A549 treated with dexamethasone at 1 μM for 4 hours (cell line): ENCODE results near the gene GZMM. TPM values are rescaled to one million over a fixed set of nuclear protein-coding genes. Genes with fewer than 3 reads are reported as not detected.

Experiments used
- total RNA-seq: library from RNA; stranded (reverse); fragments of 200-300 nt; extraction: Qiagen RNA extraction; gene quantifications from 5 replicates; pipeline ENCODE4 v1.2.3, GENCODE V29; 2022

GZMM gene
- total RNA-seq = 0.19 to 0.32 TPM (median 0.23 TPM) in 4 of 5 replicates, not detected in the other

DNA sequence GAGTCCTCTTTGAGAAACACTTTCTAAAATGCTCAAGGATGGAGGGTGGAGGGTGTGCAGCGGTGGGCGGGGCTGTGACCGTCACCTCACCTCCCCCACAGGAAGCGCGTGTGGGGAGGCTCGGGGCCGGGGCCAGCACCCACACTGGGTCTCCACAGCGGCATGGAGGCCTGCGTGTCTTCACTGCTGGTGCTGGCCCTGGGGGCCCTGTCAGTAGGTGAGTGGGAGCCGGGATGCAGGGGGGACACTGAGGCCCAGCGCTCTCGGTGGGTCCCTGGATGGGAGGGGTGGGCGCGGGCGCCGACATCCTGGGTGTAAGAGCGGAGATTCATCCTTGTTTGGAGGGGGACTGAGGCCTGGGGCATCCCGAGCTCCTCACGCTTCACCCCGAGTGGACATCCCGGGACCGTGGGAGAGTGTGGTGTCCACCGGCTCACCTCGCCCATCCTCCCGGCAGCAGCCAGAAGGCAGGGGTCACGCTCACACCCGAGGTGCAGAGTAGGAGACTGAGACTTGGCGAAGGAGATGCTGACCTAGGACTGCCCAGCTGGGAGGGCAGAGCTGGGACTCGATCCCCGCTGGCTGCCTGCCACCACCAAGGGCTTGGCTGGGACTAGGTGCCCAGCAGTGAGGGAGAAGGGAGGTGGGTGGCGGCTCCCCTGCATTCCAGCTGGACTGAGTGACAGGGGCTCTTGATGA lies at the start of gene GZMM:
GZMM (plus strand) TSS at position 144 of the 699 bp plus-strand sequence; CDS start at position 163, 19 bp downstream.

DNA sequence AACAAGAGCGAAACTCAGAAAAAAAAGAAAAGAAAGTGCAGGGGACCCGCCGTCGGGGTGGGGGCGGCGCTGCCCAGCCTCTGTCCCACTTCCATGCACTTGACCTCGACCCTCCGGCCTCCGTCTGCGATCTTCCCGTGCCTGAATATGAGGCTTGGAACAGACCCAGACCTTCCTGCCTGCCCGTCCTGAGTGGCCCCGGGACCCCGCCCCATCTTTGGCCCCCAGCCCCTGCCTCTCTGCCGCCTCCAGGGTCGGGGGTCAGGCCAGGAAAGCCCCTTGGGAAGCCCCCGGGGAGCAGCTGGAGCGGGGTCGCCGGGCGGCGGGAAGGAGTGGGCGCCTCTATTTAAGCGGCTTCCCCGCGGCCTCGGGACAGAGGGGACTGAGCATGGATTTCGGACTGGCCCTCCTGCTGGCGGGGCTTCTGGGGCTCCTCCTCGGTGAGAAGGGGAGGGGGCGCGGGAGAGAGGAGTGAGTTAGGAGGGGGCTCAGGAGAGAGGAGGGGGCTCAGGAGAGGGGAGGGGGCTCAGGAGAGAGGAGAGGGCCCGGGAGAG lies 47.7 kb upstream of the GZMM start, which contains the start of gene MADCAM1:
MADCAM1 (plus strand) TSS at position 375 of the 554 bp plus-strand sequence; CDS start at position 389, 14 bp downstream.

DNA sequence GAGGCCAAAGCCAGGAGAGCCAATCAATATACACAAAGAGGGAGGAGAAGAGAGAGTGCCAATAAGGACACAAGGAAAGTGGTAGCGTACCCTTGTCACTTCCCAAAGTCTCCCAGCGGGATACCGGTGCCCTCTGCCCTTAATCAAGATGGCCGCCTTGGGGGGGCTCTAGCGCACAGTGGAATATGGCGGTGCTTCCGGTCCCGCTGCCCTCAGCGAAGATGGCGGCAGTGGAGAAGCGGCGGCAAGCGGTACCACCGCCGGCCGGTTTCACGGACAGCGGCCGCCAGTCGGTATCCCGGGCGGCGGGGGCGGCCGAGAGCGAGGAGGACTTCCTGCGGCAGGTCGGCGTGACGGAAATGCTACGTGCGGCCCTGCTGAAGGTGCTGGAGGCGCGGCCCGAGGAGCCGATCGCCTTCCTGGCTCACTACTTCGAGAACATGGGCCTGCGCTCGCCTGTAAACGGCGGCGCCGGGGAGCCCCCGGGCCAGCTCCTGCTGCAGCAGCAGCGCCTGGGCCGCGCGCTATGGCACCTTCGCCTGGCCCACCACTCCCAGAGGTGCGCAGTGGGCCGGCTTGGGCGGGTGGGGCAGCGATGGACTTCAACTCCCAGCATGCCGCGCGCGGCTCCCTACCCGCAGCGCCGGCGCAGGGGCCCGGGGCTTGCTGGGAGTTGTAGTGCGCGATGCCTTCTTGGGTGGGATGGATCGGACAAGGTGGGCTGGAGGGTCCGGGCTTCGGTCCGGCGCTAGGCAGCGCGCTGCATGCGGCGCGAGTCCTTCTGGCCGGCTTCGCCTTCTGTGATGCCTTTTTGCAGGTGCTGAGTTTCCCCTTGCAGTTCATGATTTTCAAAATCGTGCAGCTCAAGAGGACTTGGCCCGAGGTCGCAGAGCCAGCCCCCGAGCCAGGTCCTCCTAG lies 36.3 kb upstream of the GZMM start, which contains the start of gene TPGS1:
TPGS1 (plus strand) TSS at position 212 of the 918 bp plus-strand sequence; CDS start at position 222, 10 bp downstream.

DNA sequence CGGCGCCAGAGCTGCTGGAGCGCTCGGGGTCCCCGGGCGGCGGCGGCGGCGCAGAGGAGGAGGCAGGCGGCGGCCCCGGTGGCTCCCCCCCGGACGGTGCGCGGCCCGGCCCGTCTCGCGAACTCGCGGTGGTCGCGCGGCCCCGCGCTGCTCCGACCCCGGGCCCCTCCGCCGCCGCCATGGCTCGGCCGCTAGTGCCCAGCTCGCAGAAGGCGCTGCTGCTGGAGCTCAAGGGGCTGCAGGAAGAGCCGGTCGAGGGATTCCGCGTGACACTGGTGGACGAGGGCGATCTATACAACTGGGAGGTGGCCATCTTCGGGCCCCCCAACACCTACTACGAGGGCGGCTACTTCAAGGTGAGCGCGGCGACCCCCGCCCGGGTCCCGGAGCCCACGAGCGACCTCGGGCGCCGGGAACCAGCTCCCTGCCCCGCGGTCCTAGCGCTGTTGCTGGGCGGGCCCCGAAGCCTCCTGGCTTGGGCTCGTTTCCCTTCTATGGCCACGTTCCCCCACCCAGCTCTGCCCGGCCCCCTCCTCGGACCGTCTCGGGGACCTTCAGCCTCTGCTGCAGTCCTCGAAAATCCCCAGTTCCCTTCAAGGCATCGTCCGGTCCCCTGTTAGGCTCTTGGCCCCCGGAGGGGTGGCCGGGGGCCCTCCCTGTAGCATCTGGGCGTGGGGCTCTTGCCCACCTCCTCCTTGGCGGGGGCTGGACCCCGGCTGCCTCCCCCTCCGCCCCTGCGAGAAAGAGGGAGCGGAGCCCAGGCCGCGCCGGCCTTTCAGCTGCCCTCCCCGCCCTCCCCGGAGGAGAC lies 11.9 kb upstream of the GZMM start, which contains the start of gene CDC34:
CDC34 (plus strand) TSS at position 8 of the 808 bp plus-strand sequence; CDS start at position 180, 172 bp downstream.

DNA sequence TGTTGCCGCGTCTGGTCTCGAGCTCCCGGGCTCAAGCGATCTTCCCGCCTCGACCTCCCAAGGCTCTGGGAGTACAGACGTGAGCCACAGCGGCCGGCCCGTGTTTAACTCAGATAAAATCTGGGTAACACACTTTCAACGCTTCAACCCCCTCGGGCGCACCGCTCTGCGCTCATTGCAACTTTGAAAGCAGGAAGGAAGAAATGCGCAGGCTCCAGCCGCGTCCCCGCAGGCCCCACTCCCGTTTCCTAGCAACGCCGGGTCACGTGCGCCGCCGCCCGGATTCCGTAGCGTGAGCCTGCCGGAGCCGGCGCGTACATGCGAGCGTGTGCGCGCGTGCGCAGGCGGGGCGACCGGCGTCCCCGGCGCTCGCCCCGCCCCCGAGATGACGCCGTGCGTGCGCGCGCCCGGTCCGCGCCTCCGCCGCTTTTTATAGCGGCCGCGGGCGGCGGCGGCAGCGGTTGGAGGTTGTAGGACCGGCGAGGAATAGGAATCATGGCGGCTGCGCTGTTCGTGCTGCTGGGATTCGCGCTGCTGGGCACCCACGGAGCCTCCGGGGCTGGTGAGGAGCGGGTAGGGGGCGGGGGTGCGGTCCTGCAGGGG lies 28.4 kb downstream of the GZMM start, which contains the start of gene BSG:
BSG (plus strand) TSS at position 457 of the 603 bp plus-strand sequence; CDS start at position 496, 39 bp downstream.

DNA sequence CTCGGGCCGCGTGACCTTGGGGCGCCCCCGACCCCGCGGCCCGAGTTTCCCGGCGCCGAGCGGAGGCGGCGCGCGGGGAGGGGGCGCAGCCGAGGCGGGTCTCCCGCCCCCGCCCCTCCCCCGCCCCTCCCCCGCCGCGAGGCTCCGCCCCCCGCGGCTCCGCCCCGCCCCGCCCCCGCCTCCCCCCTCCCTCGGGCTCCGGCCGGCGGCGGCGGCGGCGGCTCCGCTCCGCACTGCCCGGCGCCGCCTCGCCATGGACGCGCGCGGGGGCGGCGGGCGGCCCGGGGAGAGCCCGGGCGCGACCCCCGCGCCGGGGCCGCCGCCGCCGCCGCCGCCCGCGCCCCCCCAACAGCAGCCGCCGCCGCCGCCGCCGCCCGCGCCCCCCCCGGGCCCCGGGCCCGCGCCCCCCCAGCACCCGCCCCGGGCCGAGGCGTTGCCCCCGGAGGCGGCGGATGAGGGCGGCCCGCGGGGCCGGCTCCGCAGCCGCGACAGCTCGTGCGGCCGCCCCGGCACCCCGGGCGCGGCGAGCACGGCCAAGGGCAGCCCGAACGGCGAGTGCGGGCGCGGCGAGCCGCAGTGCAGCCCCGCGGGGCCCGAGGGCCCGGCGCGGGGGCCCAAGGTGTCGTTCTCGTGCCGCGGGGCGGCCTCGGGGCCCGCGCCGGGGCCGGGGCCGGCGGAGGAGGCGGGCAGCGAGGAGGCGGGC lies 46.0 kb downstream of the GZMM start, which contains the start of gene HCN2:
HCN2 (plus strand) TSS at position 189 of the 703 bp plus-strand sequence; CDS start at position 254, 65 bp downstream.

Other genes starting within 250 kb of the GZMM start
- gene MIER2, start 199.3 kb upstream of the GZMM start, total RNA-seq = 12.8 to 21.3 TPM (median 20.3 TPM) in 5 replicates
- gene C2CD4C, start 134.9 kb upstream of the GZMM start, total RNA-seq = 0.39 to 0.53 TPM (median 0.45 TPM) in 5 replicates
- 0.62 to 1.6 TPM (median 1.1 TPM) in 5 replicates for gene SHC2, start 83.0 kb upstream of the GZMM start, total RNA-seq
- gene MADCAM1, start 47.6 kb upstream of the GZMM start, total RNA-seq = 0.19 to 0.41 TPM (median 0.29 TPM) in 4 of 5 replicates, not detected in the other
- 9.8 to 14.9 TPM (median 12.2 TPM) in 5 replicates for gene TPGS1, start 36.6 kb upstream of the GZMM start, total RNA-seq
- 58.4 to 88.6 TPM (median 84.7 TPM) in 5 replicates for gene CDC34, start 12.3 kb upstream of the GZMM start, total RNA-seq
- 604 to 721 TPM (median 693 TPM) in 5 replicates for gene BSG, start 28.5 kb downstream of the GZMM start, total RNA-seq
- gene HCN2, start 45.8 kb downstream of the GZMM start, total RNA-seq = 22.0 to 39.5 TPM (median 33.9 TPM) in 5 replicates
- gene POLRMT, start 89.5 kb downstream of the GZMM start, total RNA-seq = 68.6 to 97.5 TPM (median 89.4 TPM) in 5 replicates
- gene FGF22, start 95.8 kb downstream of the GZMM start, total RNA-seq = 0.26 to 0.68 TPM (median 0.39 TPM) in 5 replicates
- 48.1 to 71.4 TPM (median 68.3 TPM) in 5 replicates for gene RNF126, start 119.2 kb downstream of the GZMM start, total RNA-seq
- gene FSTL3, start 132.3 kb downstream of the GZMM start, total RNA-seq = 215 to 309 TPM (median 261 TPM) in 5 replicates
- gene PRSS57, start 151.4 kb downstream of the GZMM start, total RNA-seq = 0.14 TPM in 1 of 5 replicates, not detected in the others
- 11.0 to 17.2 TPM (median 15.6 TPM) in 5 replicates for gene PALM, start 164.9 kb downstream of the GZMM start, total RNA-seq
- gene MISP, start 207.1 kb downstream of the GZMM start, total RNA-seq = 60.7 to 84.1 TPM (median 81.1 TPM) in 5 replicates